Measurements from ENCODE around the gene GNLY.
"Not testable (repeated sequence)": the region's sequence is repeated elsewhere in the genome, so short reads cannot be mapped to it uniquely, and the experiment has no call there.

The GNLY gene

GRCh38 chr2:85665264-85665937 is 28.8 kb upstream of the GNLY start:
- no peak for DNase-seq

GRCh38 chr2:85666016-85666415 is 28.1 kb upstream of the GNLY start:
- DNase-seq = no peak

- DNase-seq = no peak
Observed at GRCh38 chr2:85666435-85667316, 27.5 kb upstream of the GNLY start.

- no peak for DNase-seq
Observed at GRCh38 chr2:85667561-85668008, 26.6 kb upstream of the GNLY start.

GRCh38 chr2:85668009-85668856 is 25.9 kb upstream of the GNLY start, which contains the start of gene SFTPB:
SFTPB (minus strand) TSS chr2:85668199; CDS start chr2:85668183, 16 bp downstream.
- DNase-seq = no peak

GRCh38 chr2:85668857-85669142 is 25.4 kb upstream of the GNLY start:
- DNase-seq = no peak

- no peak for DNase-seq
Observed at GRCh38 chr2:85669549-85669948, 24.6 kb upstream of the GNLY start.

- DNase-seq = not testable (repeated sequence)
Observed at GRCh38 chr2:85670416-85670815, 23.7 kb upstream of the GNLY start.

- DNase-seq = no peak
Observed at GRCh38 chr2:85672456-85672855, 21.7 kb upstream of the GNLY start.

- DNase-seq = no peak
Observed at GRCh38 chr2:85673716-85674375, 20.3 kb upstream of the GNLY start.

GRCh38 chr2:85674417-85674816 is 19.7 kb upstream of the GNLY start:
- no peak for DNase-seq

- DNase-seq = no peak
Observed at GRCh38 chr2:85675427-85675826, 18.7 kb upstream of the GNLY start.

- DNase-seq = no peak
Observed at GRCh38 chr2:85675866-85676548, 18.2 kb upstream of the GNLY start.

GRCh38 chr2:85678377-85678776 is 15.8 kb upstream of the GNLY start:
- no peak for DNase-seq

GRCh38 chr2:85678794-85679672 is 15.1 kb upstream of the GNLY start:
- DNase-seq = no peak

- DNase-seq = no peak
Observed at GRCh38 chr2:85680707-85681371, 13.3 kb upstream of the GNLY start.

GRCh38 chr2:85681372-85681763 is 12.8 kb upstream of the GNLY start:
- DNase-seq = no peak

GRCh38 chr2:85681776-85682175 is 12.4 kb upstream of the GNLY start:
- no peak for DNase-seq

- DNase-seq = no peak
Observed at GRCh38 chr2:85682378-85682777, 11.8 kb upstream of the GNLY start.

GRCh38 chr2:85684380-85684779 is 9.8 kb upstream of the GNLY start:
- no peak for DNase-seq

GRCh38 chr2:85684806-85685205 is 9.4 kb upstream of the GNLY start:
- no peak for DNase-seq
